GM19351 (cell line): ENCODE data around the gene TBC1D17.
A peak's percentile ranks its signal among the peaks of the same experiment; 100 is the strongest.

Experiments
- ATAC-seq: cut with Tn5 transposase; IDR thresholded peaks from one replicate; pipeline ENCODE4 v1.9.1; 2021; ENCODE audit warnings: mild to moderate bottlenecking, moderate library complexity; ENCODE audit not compliant: unreplicated experiment

The TBC1D17 gene

DNA sequence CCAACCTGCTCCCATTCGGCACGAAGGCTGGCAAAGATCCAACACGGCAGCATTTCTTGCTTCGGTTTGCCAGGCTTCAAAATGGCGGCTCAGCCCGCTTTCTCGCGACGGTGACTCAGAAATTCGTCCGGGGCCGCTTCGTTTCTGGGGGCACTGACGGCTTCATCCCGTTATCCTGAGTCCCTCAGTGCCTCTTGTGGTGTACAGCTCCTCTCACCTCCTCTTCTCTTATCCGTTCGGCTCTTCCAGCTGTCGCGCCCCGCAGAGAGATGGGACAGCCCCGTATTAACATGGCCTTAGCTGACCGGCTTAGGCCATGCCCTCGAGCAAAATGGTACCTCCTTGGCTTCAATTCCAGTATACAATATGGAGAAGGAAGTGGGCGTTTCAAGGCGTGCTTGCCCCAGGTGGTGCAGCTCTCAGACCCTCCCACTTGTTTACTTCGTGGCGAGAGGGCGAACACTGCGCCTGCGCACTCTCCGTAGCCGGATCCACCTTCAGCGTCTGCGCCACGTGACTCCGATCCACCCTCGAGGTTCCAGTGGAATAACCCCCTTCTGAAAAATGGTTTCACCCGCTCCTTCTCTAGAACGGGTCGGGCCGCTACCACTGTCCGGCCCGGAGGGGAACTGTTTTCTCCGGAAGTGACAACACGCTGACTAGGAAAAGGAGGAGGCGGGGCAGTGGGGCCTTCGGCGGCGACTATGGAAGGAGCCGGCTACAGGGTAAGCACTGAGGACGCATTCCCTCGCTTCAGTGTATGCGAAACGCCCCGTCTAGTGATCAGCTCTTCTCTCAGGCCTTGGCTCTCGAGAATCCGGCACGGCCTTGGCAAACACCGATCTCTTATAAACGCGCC is at the start of gene TBC1D17, which contains the start of gene AKT1S1:
TBC1D17 (plus strand) TSS at position 683 of the 859 bp plus-strand sequence; CDS start at position 705, 22 bp downstream.
AKT1S1 (minus strand) TSS at position 336 of the 859 bp plus-strand sequence. CDS start 4,060 bp downstream, outside the sequence.
- peak; percentile 50 for ATAC-seq

DNA sequence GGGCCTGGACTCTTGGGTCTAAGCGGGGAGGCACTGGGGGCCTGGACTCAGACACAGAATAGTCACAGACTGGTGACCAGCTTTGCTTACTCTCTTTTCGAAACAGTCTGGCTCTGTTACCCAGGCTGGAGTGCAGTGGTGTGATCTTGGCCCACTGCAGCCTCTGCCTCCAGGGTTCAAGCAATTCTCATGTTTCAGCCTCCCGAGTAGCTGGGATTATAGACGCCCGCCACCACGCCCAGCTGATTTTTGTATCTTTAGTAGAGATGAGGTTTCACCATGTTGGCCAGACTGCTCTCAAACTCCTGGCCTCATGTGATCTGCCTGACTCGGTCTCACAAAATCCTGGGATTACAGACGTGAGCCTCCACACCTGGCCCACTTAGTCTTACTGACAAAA is 48.3 kb upstream of the TBC1D17 start:
- ATAC-seq = no peak

DNA sequence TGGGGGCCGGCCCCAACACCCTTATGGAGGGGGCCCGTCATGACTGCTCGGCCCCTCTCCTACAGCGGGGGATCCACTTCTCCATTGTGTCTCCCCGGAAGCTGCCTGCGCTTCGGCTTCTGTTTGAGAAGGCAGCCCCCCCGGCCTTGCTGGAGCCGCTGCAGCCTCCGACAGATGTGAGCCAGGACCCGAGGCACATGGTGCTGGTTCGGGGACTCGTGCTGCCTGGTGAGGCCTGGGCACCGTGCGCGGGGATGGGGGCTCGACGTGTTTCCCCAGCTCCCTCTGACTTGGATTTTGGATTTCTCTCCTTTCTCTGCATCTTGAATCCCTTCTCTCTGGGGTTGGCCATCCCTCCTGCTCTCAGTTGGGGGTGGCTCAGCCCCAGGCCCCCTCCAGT is 47.8 kb upstream of the TBC1D17 start:
- no peak for ATAC-seq

DNA sequence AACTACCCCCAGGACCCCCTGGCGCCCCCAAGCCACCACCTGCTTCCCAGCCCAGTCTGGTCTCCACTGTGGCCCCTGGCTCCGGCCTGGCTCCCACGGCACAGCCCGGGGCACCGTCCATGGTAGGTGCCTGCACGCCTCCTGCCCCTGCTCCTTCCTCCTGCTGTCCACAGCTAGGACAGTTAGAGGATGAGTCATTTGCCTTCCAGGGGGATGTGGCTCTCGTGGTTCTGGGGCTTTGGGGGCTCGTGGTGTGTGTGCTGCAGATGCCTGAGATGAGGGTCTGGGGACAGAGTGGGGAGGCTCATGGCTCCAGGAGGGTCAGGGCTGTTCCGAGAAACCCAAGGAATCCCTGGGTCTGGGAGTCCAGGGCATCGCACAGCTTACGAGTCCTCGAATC is 46.7 kb upstream of the TBC1D17 start:
- no peak for ATAC-seq

DNA sequence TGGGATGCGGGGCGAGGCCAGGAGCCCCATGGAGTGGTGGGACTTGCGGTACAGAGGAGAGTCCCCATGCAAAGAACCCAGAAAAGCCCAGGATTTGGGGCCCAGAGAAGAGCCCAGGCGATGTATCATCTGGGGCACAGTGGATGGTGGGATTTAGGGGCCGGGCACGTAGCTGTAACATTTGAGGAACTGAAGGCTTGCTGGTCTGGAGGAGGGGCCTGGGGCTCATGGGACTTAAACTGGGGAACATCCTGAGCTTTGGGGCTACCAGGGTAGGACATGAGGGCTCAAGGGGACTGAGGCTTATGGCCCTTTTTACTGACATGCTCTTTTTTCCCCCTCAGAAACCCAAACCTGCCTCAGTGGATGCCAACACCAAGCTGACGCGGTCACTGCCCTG is 45.9 kb upstream of the TBC1D17 start:
- no peak for ATAC-seq

DNA sequence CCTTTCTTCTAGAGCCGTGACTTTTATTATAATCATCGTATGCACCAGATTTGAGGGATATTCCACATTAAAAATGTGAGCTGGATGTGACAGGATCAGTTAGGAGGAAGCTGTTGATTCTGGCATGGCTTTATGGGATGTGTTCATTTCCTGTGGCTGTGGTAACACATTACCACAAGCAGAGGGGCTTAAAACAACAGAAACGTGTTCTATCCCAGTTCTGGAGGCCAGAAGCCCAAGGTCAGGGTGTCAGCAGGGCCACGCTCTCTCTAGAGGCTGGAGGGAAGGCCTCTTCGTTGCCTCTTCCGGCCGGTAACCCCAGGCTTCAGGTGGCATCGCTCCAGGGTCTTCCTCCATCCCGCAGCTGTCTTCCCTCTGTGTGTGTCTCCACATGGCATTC is 44.9 kb upstream of the TBC1D17 start:
- no peak for ATAC-seq

DNA sequence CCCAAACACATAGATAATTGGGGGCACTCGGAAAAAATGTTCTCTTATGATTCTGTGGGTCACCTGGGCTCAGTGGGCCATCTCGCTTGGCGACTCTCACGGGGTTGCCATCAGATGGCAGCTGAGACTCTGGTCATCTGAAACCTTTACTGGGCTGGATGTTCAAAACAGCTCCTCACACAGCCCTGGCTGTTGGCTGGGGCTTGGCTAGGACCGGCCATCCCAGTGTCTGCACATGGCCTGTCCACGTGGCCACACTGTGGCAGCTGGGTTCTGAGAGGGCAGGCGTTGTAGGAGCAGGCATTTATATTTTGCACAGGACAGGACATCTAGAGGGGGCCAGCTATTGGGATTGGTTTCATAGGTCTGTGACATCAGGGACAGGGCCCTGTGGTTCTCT is 43.9 kb upstream of the TBC1D17 start:
- no peak for ATAC-seq

DNA sequence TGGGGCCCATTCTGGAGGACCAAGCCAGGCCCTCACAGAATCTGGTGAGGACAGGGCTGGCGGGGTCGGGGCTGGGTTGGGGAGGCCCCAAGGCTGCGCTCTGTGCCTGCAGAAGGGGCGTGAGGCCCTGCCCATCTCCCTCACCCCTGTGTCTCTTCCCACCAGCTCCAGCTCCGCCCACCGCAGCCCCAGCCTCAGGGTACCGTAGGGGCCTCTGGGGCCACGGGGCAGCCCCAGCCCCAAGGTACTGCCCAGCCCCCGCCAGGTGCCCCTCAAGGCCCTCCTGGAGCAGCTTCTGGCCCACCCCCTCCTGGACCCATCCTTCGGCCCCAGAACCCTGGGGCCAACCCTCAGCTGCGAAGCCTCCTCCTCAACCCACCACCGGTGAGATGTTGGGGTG is 41.9 kb upstream of the TBC1D17 start:
- no peak for ATAC-seq

DNA sequence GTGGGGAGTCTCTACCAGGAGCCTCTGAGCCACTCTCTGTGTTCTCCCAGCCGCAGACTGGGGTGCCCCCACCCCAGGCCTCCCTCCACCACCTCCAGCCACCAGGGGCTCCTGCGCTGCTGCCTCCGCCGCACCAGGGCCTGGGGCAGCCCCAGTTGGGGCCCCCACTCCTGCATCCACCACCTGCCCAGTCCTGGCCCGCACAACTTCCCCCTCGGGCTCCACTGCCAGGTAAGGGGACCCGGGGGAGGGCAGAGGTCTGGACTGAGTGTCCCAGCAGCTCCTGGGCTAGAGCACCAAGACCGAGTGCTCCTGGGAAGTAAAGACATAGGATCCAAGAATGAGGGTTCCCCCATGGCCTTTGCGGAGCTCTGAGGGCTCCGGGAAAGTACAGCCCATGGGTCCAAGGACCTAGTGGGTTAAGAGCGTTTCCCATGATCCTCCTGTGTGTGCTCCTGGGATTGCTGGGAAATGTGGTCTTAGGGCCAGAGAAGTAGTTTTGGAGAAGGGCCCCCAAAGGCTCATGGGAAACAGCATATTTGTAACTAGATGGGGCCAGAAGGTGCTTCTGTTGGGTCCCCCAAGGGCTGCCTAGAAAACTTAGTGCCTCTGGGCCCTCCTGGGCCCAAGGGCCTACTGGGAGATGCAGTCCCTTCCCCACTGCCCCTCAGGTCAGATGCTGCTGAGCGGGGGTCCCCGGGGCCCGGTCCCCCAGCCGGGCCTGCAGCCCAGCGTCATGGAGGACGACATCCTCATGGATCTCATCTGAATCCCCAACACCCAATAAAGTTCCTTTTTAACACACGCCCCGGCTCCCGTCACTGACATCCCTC is 41.1 kb upstream of the TBC1D17 start:
- ATAC-seq = no peak

DNA sequence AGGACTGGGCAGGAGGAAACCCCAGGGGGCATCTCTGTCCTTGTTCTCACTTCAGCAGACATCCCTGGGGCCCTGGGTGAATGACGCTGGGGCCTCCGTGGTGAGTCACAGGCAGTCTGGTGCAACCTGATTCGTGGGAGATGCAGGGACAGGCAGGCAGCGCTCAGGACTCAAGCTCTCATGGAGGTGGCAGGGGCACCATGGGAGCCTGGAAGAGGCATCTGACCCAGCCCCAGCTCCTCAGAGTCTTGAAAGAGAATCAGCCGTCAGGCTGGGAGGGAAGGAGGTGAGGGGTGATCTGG is 40.5 kb upstream of the TBC1D17 start:
- no peak for ATAC-seq

DNA sequence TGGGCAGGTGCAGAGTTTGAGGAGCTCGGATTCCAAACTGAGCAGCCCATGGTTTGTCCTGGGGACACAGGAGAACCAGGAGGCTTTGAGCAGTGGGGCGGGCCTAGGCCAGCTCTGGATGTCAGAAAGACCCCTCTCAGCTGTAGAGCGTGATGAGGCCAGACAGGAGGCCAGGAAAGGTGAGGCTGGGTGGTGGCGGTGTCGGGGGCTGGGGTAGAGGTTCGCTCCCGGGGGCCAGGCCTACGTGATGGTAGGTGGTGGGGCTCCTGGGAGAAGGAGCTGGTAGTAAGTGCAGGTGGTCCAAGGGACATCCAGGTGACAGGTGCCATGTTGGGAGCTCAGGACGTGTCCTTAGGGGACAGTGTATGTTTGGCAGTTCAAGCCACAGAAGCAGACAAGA is 40.1 kb upstream of the TBC1D17 start:
- no peak for ATAC-seq

DNA sequence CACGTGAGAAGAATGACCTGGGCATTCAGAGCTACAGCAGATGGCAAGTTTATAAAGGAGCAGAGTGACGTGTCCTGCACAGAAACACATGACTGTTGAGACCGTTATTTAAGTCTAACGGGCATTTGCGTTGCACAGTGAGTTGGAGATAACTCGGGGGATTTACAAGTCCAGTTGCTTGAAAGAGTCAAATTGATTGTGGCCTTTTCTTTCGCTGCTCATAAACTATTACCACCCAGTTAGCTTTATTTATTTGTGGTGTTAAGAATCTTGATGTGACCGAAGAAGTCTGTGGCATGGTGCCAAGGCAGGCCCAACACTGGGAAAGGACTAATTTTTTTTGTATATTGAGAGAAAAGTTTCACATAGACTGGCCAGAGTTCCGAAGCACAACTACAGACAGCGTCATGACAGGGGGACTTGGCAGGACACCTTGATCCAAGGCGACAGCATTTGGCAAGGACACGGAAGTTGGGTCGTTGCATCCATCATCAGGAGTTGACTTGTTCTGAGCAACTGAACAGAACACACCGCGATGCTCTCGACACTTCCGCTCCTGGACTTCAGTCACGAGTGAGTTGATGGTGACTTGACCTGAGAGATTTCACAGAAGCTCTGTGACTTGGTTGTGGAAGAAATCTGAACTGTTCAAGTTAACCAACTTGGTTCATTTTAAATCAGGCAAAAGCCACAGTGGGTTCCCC is 38.5 kb upstream of the TBC1D17 start:
- no peak for ATAC-seq

DNA sequence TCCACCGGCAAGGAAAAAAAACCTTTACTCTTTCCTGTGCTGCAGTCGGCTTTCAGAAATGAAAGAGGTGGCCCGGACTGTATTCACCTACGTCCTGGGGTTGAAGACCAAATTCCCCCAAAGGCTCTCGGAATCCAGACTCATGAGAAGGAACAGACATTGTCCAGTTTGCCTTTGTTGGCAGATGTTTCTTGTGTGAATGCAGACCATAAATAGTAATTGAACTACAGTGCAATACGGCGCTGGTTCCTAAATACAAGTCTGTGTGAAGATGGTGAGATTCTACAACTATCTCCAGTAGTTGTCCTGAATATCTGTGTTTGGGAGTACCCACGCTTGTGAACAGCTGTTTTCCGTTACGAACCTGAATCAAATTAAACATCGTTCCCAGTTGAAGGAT is 37.8 kb upstream of the TBC1D17 start:
- no peak for ATAC-seq

DNA sequence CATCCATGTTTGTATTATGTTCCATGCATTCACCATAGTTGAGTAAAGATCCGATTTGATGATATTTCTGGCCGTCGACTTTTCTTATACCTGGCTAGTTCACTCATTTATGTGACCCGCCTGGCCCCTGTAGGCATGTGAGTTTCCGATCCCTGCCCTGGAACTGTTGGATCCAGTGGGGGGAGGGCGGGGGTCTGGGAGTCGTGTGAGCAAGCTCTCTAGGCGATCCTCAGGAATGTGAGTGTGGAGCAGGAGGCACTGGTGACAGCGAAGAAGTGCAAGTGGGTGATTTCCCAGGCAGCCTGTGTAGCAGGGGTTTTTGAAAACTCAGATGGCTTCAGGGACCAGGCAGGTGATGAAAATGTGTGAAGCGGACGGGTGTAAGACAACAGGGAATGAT is 37.2 kb upstream of the TBC1D17 start:
- no peak for ATAC-seq

DNA sequence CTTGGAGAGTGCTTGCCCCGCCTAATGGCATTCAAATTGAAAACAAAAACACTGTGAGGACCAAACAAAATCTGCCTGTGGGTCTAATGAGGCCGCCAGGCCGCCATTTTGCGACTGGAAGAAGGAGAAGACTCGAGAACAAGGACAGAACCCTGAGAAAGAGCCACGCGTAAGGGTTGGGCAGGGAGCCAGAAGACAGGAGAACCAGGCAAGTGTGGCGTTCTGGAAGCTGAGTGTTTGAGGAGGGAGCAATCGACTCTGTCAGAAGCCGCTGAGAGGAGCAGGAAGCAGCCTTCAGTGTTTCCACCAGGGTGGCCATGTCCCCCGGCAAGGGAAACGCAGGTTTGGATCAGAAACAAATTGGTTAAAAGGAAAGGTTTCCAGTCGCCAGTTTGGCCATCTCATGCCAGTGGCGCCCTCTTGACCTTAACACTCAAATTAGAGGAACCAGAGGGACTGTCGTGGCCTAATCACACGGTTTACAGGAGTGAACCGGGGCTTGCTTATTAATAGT is 36.7 kb upstream of the TBC1D17 start:
- ATAC-seq = no peak

DNA sequence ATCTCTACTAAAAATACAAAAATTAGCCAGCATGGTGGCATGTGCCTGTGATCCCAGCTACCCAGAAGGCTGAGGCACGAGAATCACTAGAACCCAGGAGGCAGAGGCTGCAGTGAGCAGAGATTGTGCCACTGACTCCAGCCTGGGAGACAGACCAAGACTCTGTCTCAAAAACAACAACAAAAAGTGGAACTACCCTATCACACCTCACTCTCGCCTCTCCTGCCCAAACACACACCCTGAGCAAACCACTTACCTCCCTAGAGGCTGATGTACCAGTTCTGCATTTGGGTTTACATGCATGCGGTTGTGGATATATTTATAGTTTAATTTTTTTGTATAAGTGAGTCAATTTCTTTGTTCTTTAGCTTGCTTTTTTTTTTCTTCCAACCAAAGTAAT is 34.2 kb upstream of the TBC1D17 start:
- no peak for ATAC-seq

DNA sequence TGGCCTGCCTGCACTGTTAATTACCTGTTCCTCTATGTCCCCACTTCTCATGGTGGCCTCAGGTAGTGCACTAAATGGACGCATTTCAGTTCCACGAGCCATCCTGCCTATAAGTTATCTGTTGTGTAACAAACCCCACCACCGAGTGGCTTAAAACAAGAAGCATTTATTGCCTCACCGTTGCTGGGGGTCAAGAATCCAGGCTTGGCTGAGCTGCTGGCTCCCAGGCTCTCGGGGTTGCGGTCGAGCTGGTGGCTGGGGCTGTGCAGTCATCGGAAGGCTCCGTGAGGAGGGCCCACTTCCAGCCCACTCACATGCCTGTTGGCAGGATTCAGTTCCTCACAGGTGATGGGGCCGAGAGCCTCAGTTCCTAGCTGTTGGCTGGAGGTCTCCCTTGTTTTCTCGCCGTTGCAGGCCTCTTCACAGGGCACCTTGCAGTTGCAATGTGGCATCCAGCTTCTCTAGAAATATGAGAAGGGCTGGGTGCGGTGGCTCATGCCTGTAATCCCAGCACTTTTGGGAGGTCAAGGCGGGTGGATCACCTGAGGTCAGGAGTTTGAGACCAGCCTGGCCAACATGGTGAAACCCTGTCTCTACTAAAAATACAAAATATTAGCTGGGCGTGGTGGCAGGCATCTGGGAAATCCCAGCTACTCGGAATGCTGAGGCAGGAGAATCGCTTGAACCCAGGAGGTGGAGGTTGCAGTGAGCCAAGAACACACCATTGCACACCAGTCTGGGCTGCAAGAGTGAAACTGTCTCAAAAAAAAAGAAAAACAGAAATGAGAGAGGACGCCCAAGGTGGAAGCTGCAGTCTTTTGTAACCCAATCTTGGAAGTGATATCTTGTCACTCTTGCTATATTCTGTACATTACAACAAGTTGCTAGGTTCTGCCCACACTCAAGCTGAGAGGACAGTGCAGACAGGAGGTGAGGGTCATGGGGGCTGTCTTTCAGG is 33.1 kb upstream of the TBC1D17 start:
- no peak for ATAC-seq

DNA sequence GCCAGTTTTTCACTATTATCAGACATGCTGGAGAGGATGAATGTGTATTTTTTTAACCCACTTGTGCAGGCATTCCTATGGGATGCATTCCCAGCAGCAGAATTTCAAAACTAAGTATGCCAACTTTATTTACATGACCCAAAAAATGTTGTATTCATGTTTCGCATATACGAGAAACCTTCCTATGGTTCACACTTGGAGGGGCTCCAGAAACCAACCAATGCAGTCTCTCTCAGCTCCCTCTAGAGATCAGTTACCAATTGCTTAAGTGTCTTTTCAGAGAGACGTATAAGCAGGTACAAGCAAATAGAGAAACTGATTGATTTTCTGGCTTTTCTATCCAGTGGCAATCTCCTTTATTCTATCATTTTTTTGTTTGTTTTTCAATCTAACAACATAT is 32.1 kb upstream of the TBC1D17 start:
- no peak for ATAC-seq

DNA sequence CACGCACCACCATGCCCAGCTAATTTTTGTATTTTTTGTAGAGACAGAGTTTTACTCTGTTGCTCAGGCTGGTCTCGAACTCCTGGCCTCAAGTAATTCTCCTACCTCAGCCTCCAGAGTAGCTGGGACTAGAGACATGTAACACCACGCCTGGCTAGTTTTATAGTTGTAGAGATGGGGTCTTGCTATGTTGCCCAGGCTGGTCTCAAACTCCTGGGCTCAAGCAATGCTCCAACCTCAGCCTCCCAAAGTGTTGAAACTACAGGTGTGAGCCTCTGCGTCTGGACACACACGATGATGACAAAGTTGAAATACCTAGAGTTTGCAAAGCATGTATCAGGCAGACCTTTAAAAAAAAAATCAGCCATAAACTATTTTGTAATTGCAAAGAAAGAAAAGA is 31.1 kb upstream of the TBC1D17 start:
- no peak for ATAC-seq
